Stimulated activated CD8-positive, alpha-beta memory T cell treated with anti-CD3 and anti-CD28 coated beads, Interleukin-4, amount 100 ng/mL, for 1 hour (primary cell): Measurements from ENCODE around the gene HDC.

Experiments
- DNase-seq, 2 donors: peaks; one replicate each; pipeline ENCODE4 v3.0.0-alpha.2; 2020; ENCODE audit warnings: low read depth in 2 of 2, low spot score in 1 of 2

Gene HDC, protein sequence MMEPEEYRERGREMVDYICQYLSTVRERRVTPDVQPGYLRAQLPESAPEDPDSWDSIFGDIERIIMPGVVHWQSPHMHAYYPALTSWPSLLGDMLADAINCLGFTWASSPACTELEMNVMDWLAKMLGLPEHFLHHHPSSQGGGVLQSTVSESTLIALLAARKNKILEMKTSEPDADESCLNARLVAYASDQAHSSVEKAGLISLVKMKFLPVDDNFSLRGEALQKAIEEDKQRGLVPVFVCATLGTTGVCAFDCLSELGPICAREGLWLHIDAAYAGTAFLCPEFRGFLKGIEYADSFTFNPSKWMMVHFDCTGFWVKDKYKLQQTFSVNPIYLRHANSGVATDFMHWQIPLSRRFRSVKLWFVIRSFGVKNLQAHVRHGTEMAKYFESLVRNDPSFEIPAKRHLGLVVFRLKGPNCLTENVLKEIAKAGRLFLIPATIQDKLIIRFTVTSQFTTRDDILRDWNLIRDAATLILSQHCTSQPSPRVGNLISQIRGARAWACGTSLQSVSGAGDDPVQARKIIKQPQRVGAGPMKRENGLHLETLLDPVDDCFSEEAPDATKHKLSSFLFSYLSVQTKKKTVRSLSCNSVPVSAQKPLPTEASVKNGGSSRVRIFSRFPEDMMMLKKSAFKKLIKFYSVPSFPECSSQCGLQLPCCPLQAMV

DNA sequence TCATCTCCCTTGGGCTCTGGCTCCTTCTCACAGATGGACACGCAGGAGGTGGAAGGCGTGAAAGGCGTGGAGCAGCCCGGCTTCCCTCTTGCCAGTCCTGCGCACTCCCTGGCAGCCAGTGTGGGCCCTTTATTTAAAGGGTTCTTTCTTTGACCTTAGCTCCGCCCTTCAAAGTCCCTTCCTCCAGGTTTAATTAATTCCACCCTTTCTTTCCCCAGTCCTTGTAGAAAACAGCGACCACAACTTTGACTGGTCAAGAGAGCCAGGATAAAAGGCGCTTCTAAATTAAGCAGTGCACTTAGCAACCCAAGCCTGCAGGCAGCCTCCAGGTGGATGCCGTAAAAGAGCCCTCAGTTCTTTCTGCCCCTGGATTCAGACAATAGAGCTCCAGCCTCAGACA is at the start of gene HDC:
Gene HDC (minus strand): TSS at position 107 of the 400 bp plus-strand sequence. CDS start 103 bp downstream, at position 4.
- no peak for DNase-seq

DNA sequence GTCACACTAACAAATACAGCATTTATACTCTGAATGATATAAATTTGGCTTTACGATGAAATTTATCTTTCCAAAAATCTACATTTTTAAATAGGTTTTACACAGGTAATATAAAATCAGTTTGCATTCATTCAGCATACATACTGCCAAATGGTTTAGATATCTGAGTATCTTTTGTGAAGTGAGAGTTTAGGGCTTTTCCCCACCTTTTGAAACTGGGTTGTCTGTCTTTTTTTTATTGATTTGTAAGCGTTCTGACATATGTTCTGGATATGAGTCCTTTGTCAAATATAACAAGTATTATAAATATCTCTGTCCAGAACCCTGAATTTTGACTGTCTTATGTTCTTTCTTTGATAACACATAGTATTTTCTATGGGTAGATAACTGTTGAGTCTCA is 47.1 kb upstream of the HDC start:
- DNase-seq: no peak

DNA sequence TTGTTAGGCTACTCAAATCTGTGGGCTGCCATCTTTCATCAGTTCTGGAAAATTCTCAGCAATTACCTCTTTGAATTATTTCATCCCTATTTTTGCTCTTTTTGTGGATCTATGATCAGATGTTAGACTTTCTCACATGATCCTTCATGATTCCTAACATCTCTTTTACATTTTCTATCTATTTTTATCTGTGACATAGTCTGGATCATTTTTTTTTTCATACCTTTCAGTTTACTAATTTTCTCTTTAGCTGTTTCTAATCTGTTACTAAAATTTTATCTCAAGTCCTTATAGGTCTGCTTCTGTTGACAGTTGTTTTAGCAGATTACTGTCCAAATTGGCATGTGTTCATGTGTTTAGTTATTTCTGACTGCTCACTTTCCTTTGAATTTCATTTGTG is 42.3 kb upstream of the HDC start:
- no peak for DNase-seq

DNA sequence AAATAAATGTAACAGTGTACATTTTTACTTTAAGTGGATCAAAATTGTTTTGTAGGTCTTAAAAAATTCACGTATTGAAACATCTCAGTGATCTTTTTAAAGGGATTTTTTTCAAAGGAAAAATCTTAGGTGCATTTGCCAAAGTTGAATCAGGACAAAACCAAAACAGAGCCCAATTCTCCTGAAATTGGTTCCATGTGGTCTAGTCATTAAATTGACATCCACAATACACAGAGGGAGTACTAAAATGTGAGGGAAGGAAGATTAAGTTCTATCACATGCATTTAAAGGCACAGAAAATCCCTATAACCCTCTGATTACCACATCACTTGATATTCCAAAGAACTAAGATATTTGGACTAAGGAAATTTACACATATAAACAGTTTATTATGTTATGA is 39.3 kb upstream of the HDC start:
- no peak for DNase-seq

GRCh38 chr15:50302581-50302980 is 37.1 kb upstream of the HDC start:
- no peak for DNase-seq

DNA sequence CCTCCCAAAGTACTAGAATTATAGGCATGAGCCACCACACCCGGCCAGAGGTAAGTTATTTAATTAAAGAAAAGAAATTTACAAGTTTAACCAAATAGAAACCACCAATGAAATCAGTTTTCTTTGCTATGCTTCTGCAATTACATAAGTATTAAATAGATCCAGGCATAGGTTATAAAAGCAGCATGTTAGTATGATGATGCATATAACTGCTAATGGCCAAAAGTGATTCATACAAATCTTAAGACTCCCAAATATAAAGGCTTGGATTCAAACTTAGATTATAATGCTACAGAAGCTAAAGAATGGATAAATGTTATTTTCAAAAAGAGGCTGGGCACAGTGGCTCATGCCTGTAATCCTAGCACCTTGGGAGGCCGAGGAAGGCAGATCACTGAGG is 32.8 kb upstream of the HDC start:
- DNase-seq: no peak

- DNase-seq: no peak
Observed at GRCh38 chr15:50295966-50296365, 30.4 kb upstream of the HDC start.

GRCh38 chr15:50289749-50290148 is 24.2 kb upstream of the HDC start:
- no peak for DNase-seq

DNA sequence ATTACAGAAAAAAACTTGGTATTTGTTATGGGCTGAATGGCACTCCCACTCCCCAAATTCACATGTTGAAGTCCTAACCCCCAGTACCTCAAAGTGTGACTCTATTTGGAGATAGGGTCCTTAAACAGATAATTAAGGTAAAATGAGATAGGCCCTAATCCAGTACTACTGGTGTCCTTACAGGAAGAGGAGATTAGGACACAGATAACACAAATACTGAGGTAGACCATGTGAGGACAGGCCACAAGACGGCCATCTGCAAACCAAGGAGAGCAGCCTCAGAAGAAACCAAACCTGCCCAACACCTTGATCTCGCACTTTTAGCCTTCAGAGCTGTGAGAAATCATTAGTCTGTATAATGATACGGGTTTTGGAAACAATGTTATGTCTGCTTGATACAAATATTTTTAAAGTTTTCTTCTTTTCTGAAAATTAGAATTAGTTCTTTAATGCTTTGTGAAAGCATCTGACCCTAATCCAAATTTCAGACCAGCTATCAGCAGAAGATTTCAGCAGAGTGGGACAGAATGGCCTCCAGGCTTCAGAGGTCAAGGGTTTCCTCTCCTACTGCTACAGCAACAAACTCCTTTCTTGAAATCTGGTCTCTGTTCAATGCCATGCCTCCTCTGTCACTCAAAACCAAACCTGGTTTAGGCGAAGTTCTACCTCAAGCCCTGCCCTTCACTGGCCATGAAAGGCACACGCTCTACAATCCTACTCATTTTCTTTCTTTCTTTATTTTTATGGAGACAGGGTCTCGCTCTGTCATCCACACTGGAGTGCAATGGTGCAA is 22.0 kb upstream of the HDC start:
- DNase-seq: no peak

DNA sequence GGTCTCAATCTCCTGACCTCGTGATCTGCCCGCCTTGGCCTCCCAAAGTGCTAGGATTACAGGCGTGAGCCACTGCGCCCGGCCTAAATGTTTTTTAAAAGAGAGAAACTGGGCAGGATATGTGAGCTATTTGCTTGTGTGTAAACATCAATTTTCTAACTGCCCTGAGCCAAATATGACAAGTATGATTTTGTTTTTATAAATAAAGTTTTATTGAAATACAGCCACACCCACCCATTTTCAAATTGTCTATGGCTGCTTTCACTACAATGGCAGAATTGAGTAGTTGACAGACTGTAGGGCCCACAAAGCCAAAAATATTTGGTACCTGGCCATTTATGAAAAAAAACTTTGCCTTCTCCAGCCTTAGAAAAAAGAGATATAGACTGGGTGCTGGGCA is 15.9 kb upstream of the HDC start:
- no peak for DNase-seq

- DNase-seq: no peak
Observed at GRCh38 chr15:50280271-50280670, 14.7 kb upstream of the HDC start.

DNA sequence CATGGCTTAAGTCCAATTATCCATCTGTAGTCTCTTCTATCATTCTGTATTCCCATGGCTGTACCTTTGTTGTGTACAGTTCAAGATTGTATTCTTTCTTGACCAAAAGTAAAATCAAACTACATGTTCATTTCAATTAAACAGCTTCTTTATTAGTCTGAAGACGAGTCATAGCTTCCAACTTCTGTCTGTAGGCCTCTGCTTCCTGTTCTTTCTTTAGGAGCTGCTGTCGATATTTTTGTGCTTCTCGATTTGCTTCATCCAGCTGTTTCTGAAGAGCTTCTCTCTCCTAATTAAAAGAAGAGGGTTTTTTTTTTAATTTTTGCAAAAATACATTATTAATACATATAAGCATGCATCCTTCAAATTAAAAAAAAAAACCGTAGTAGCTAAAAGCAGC is 13.0 kb upstream of the HDC start:
- no peak for DNase-seq

GRCh38 chr15:50277370-50277769 is 11.8 kb upstream of the HDC start:
- DNase-seq: no peak

GRCh38 chr15:50275908-50276307 is 10.4 kb upstream of the HDC start:
- DNase-seq: no peak

DNA sequence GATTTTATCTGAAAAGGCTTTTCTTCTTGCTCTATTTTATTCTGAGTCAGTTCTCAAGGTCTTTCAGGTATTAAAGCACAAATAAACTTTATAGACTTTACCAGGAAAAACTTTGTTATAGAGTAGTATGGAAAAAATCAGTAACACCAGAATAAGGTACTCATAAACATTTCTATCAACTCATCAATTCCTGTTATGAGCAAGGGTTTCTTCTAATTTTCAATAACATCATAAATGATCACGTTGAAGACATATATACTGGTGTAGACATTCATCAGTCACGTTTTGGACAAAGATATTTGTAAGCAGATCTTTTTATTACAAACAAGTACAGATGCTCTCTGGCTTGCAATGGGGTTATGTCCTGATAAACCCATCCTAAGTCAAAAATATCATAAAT is 9.6 kb upstream of the HDC start:
- no peak for DNase-seq

- no peak for DNase-seq
Observed at GRCh38 chr15:50267577-50267976, 2.1 kb upstream of the HDC start.

DNA sequence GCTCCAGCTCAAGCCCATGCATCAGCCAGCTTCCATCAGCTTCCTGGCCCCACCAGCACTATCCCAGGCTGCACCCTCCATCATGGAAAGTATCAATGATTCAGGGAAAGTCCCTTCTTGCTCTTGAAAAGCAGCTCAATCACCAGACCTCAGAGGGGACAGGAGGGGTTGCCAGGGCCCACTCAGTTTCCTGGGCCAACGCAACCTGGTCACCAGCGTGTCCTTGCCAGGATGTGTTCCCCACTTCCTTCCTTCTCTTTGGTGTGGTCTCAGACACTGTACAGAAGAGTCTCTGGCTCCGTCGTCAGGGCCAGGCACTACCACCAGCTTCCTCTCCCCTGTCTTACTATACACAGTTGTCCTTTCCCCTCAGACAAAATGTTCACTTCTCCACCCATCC is 3.0 kb downstream of the HDC start:
- DNase-seq: peak in 1 of 2 donors; percentile 11

- no peak for DNase-seq
Observed at GRCh38 chr15:50261981-50262380, 3.5 kb downstream of the HDC start.

DNA sequence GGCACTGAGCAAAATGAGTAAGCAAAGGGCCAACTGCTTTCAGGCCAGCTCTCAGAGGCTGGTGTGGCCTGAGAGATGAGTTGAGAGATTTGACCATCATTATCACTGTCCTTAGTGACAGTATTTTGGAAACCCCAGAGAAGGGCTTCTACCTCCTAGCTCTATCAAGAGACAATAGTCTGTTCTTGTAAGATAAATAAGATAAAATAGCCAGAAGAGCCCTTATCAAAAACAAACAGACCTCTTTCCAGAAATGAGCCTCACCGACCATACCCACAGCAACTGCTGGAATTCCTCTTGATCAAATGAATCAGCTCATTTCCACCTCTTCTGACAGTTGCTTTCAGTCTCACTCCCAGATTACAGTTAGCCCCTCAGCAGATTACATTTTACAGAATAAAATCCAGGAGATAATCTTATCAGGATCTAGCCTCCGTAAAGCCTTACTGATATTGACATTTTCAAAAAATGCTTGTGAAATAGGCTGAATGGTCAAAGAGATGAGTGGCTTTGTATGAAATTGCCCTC is 4.5 kb downstream of the HDC start:
- no peak for DNase-seq

- DNase-seq: no peak
Observed at GRCh38 chr15:50259276-50259675, 6.2 kb downstream of the HDC start.

- no peak for DNase-seq
Observed at GRCh38 chr15:50257924-50258323, 7.6 kb downstream of the HDC start.

DNA sequence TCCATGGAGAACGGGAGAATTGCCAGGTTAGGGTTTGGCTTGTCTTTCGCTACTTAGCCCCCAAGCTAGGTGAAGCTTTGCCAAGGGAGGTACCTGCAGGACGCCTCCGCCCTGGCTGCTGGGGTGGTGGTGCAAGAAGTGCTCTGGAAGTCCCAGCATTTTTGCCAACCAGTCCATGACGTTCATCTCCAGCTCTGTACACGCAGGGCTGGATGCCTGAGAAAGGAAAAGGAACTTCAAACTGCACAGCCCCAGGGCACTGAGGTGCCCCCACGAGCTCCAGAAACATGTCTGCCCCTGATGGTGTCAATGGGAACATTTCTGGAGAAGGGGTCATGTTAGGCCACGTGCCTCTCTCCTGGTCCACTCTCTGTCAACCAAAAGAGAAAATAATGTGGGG is 8.2 kb downstream of the HDC start:
- DNase-seq: no peak
